ENCODE data around the gene KHDC1L.

DNA sequence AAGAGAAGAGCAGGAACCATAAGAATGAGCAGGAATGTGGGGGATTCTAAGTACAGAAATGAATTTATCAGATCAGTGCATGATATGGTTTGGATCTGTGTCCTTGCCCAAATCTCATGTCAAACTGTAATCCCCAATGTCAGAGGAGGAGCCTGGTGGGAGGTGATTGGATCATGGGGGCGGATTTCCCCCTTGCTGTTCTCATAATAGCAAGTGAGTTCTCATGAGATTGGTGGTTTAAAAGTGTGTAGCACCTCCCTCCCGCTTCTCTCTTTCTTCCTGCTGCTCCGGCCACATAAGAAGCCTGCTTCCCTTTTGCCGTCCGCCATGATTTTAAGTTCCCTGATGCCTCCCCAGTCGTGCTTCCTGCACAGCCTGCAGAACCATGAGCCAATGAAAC is 49.2 kb downstream of the KHDC1L start:
- TF ChIP-seq, protein P1, sequence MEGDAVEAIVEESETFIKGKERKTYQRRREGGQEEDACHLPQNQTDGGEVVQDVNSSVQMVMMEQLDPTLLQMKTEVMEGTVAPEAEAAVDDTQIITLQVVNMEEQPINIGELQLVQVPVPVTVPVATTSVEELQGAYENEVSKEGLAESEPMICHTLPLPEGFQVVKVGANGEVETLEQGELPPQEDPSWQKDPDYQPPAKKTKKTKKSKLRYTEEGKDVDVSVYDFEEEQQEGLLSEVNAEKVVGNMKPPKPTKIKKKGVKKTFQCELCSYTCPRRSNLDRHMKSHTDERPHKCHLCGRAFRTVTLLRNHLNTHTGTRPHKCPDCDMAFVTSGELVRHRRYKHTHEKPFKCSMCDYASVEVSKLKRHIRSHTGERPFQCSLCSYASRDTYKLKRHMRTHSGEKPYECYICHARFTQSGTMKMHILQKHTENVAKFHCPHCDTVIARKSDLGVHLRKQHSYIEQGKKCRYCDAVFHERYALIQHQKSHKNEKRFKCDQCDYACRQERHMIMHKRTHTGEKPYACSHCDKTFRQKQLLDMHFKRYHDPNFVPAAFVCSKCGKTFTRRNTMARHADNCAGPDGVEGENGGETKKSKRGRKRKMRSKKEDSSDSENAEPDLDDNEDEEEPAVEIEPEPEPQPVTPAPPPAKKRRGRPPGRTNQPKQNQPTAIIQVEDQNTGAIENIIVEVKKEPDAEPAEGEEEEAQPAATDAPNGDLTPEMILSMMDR (IDR thresholded peaks at IDR 0.05; ENCODE audit: insufficient read depth, low read length): no peak
- no peak for TF ChIP-seq SPI1 (IDR thresholded peaks at IDR 0.05; ENCODE audit: borderline replicate concordance, low read depth)
